ENCODE data around the gene CLCN6. TPM values are rescaled to one million over a fixed set of nuclear protein-coding genes. Genes with fewer than 3 reads are reported as not detected.

Gene CLCN6
- total and polyA plus RNA-seq, 2 of the 8 experiments (the other 6 are each of a cell fraction or from before 2014, with no cell fraction given): 15.7 to 26.0 TPM

- H3K14ac ChIP-seq (ENCODE audit: insufficient read length): no peak overlapping the region
- H4K8ac ChIP-seq (ENCODE audit: extremely low read depth, insufficient read depth, low read length): no peak overlapping the region
- no peak overlapping the region for H2BK20ac ChIP-seq (ENCODE audit: low read length)
- no peak overlapping the region for H3K27ac ChIP-seq (ENCODE audit: low read depth, low read length)
- no peak overlapping the region for H2BK12ac ChIP-seq (ENCODE audit: low read depth, low read length)
- H3K4me2 ChIP-seq (ENCODE audit: insufficient read depth in 1 of 2, low read depth in 2 of 2, low read length in 2 of 2): no peak overlapping the region
- no peak overlapping the region for H4K91ac ChIP-seq (replicated peaks; ENCODE audit: insufficient read length, low read length)
- H3K23ac ChIP-seq (ENCODE audit: insufficient read length): no peak overlapping the region
- no peak overlapping the region for H2BK120ac ChIP-seq (replicated peaks; ENCODE audit: low read depth, low read length)
- no peak overlapping the region for H3K4me3 ChIP-seq (ENCODE audit: extremely low read depth in 1 of 4, insufficient read depth in 2 of 4, low read depth in 3 of 4, low read length in 4 of 4)
- DNase-seq (ENCODE audit: low read depth in 1 of 2, low spot score in 2 of 2): no peak
- ChIA-PET CTCF (ENCODE audit: partially characterized antibody) (interaction anchor here (1.3 to 3.4 kb wide), 4 partner anchors 14 to 71 kb away, joined by 3 to 21 read pairs (median 6); no protein-coding TSS in a partner anchor), POLR2A (ENCODE audit: partially characterized antibody) (interaction anchor here (0.6 to 4.3 kb wide), 5 partner anchors 11 to 212 kb away, joined by 3 to 21 read pairs (median 3); no protein-coding TSS in a partner anchor)
- no peak overlapping the region for H4K5ac ChIP-seq (ENCODE audit: insufficient read length, low read depth, low read length)
- WGBS, 2 experiments (ENCODE audit: extremely low coverage in 1 of 2, insufficient coverage in 1 of 2, insufficient read length in 1 of 2, insufficient replicate concordance in 2 of 2, low coverage in 1 of 2, low lambda C conversion rate in 2 of 2, missing lambda C conversion rate in 1 of 2): 88% methylated on average over 7 of the region's 7 CpGs; no CpG with 5 or more reads in 1 of the 2 experiments
- no peaks in the 10 kb centered on the region for H4K20me1 ChIP-seq (replicated peaks in 1 of 2; ENCODE audit: control insufficient read depth in 1 of 2, insufficient read depth in 2 of 2, low read length in 2 of 2)
- TF ChIP-seq SIRT6 (IDR thresholded peaks at IDR 0.05; ENCODE audit: low read length): no peak
- no peak for TF ChIP-seq PHF8 (conservative IDR thresholded peaks at IDR 0.05; ENCODE audit: low read depth, low read length)
- TF ChIP-seq SP1 (IDR thresholded peaks at IDR 0.05; ENCODE audit: low read depth, low read length): no peak
- TF ChIP-seq JUN (IDR thresholded peaks at IDR 0.05; ENCODE audit: low read depth, low read length): no peak
- TF ChIP-seq GTF2F1 (IDR thresholded peaks at IDR 0.05; ENCODE audit: borderline replicate concordance, low read depth, low read length): no peak
- no peak overlapping the region for H3K56ac ChIP-seq (replicated peaks; ENCODE audit: insufficient read length, low read depth, low read length)
- H2BK15ac ChIP-seq (ENCODE audit: low read length): no peak overlapping the region
- H2BK5ac ChIP-seq (ENCODE audit: low read depth, low read length): no peak overlapping the region
- H2AK5ac ChIP-seq (ENCODE audit: low read depth, low read length): no peak overlapping the region
- no peaks in the 10 kb centered on the region for H3K79me1 ChIP-seq (ENCODE audit: low read depth, low read length)
- no peaks in the 10 kb centered on the region for H3K79me2 ChIP-seq (ENCODE audit: control insufficient read depth in 1 of 2, insufficient read depth in 2 of 2, low read length in 2 of 2)
- H3K27me3 ChIP-seq (replicated peaks in 1 of 4; ENCODE audit: control insufficient read depth in 3 of 4, extremely low read depth in 1 of 4, insufficient read depth in 3 of 4, low read length in 3 of 4): peaks cover 7 to 40% (median 30%) of the 10 kb centered on the region in 4 experiments
- no peak overlapping the region for H2AFZ ChIP-seq (ENCODE audit: low read length)
- no peaks in the 10 kb centered on the region for H3K36me3 ChIP-seq (ENCODE audit: control insufficient read depth in 2 of 4, insufficient read depth in 4 of 4, low read length in 3 of 4)
- FAIRE-seq: no peak
- peaks cover 3% of the 10 kb centered on the region; the same call in 1 of the 2 replicates for H3K23me2 ChIP-seq (ENCODE audit: low read depth, low read length)
- no peak overlapping the region for H3K18ac ChIP-seq (ENCODE audit: extremely low read depth, low read length)
- peaks cover 0 to 5% of the 10 kb centered on the region in 2 experiments; a peak in 1 of 4 replicates for H3K9me3 ChIP-seq (ENCODE audit: insufficient read depth in 2 of 2, low read depth in 1 of 2, low read length in 1 of 2)
- H3K9ac ChIP-seq (replicated peaks in 1 of 4; ENCODE audit: extremely low read depth in 1 of 4, low read depth in 3 of 4, low read length in 3 of 4): no peak overlapping the region
- peaks cover 0 to 16% (median 10%) of the 10 kb centered on the region in 4 experiments; a peak in 6 of 7 replicates for H3K4me1 ChIP-seq (replicated peaks in 1 of 4; ENCODE audit: control insufficient read depth in 3 of 4, insufficient read depth in 4 of 4, low read length in 3 of 4)
- H3K4ac ChIP-seq (replicated peaks; ENCODE audit: insufficient read length, low read depth, low read length): no peak overlapping the region
These were observed 41.5 kb upstream of the CLCN6 start for GRCh38 chr1:11764519-11764918.
